Measurements from ENCODE around the gene CREG1. TPM values are rescaled to one million over a fixed set of nuclear protein-coding genes. Genes with fewer than 3 reads are reported as not detected.

The CREG1 gene
- total RNA-seq, 1 experiment from 2014 or later: 102 TPM

DNA sequence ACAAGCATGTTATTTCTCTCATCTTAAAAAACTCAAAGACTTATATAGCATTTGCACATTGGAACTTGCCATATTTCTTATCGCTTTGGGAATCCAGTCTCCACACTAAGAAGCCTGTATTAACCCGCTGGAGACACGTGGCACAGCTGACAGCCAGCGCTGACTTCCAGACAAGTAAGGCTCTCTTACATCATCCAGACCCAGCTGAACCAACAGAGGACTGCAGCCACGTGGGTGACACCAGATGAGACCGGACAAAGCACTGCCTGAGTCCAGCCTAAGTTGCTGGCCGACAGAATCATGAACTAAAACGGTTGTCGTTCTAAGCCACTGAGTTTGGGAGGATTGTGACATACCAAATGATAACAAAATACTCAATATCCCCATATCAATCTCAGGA is 28.9 kb downstream of the CREG1 start:
- Histone ChIP-seq H3K4me1 (ENCODE audit: low read length) (peaks cover 3% of the 10 kb centered on the region; the same call in 1 of the 2 replicates), H3K9me3 (ENCODE audit: low read length) (peaks cover 3% of the 10 kb centered on the region; the same call in 1 of the 2 replicates), H4K20me1 (ENCODE audit: insufficient read depth, low read depth, low read length) (no peaks in the 10 kb centered on the region), H3K27me3 (ENCODE audit: low read length) (no peaks in the 10 kb centered on the region), H3K4me3 (ENCODE audit: low read length) (no peak overlapping the region), H3K9me2 (replicated peaks; ENCODE audit: insufficient read depth, low read length) (no peaks in the 10 kb centered on the region), H3K9ac (ENCODE audit: low read length) (no peak overlapping the region), H3K36me3 (ENCODE audit: insufficient read depth, low read length) (no peaks in the 10 kb centered on the region), H3K79me2 (ENCODE audit: low read length) (no peaks in the 10 kb centered on the region), H2AFZ (ENCODE audit: low read length) (no peak overlapping the region), H3K27ac (ENCODE audit: low read length) (no peak overlapping the region), H3K4me2 (ENCODE audit: low read depth, low read length, poor library complexity, severe bottlenecking) (no peak overlapping the region)
- DNase-seq: no peak

DNA sequence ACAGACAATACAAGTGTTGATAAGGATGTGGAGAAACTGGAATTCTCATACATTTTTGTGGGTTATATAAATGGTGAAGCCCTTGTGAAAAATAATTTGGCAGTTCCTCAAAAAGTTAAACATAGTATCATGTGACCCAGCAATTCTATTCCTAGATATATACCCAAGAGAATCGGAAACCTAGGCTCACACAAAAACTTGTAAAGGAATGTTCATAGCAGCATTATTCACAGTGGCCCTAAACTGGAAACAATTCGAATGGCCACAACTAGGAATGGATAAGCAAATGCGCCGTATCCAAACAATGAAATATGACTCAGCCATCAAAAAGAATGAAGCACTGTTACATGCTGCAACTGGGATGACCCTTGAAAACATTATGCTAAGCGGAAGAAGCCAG is 31.3 kb downstream of the CREG1 start:
- H3K4me3 ChIP-seq (ENCODE audit: low read length): no peak overlapping the region
- no peak overlapping the region for H3K4me2 ChIP-seq (ENCODE audit: low read depth, low read length, poor library complexity, severe bottlenecking)

DNA sequence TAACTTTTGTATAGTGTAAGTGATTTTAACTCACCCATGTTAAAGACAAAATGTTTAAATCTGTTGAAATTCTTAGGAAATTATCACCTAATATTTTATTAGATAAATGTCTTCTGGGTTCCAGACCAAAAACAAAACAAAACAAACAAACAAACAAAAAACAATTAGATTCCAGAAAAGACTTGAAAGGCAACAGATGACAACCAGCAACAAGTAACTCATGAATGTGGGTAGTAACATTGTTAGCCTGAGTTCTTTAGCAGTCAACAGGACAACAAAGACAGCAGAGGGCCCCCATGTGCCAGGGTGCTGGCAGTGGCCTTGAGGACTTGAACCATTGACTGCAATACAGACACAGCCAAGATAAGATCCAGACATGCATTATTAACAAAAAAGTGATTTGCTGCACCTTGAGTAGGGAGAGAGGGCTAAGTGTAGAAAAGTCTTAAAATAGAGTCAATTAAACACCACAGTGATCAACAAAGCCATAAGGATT is 32.8 kb downstream of the CREG1 start:
- no peaks in the 10 kb centered on the region for H4K20me1 ChIP-seq (ENCODE audit: insufficient read depth, low read depth, low read length)
- no peak overlapping the region for H3K4me2 ChIP-seq (ENCODE audit: low read depth, low read length, poor library complexity, severe bottlenecking)
- no peak overlapping the region for H3K27ac ChIP-seq (ENCODE audit: low read length)
- no peak overlapping the region for H2AFZ ChIP-seq (ENCODE audit: low read length)
- H3K4me3 ChIP-seq (ENCODE audit: low read length): no peak overlapping the region
- H3K4me1 ChIP-seq (ENCODE audit: low read length): peaks cover 10% of the 10 kb centered on the region
- H3K9me2 ChIP-seq (replicated peaks; ENCODE audit: insufficient read depth, low read length): no peaks in the 10 kb centered on the region
- H3K36me3 ChIP-seq (ENCODE audit: insufficient read depth, low read length): no peaks in the 10 kb centered on the region
- H3K79me2 ChIP-seq (ENCODE audit: low read length): no peaks in the 10 kb centered on the region
- no peak for DNase-seq
- peaks cover 3% of the 10 kb centered on the region; the same call in 1 of the 2 replicates for H3K9me3 ChIP-seq (ENCODE audit: low read length)
- no peak overlapping the region for H3K9ac ChIP-seq (ENCODE audit: low read length)
- H3K27me3 ChIP-seq (ENCODE audit: low read length): no peaks in the 10 kb centered on the region

More for the DNA sequence above, 31.3 kb downstream of the CREG1 start:
- H3K4me1 ChIP-seq (ENCODE audit: low read length): peaks cover 2% of the 10 kb centered on the region
- no peaks in the 10 kb centered on the region for H3K79me2 ChIP-seq (ENCODE audit: low read length)
- H3K27ac ChIP-seq (ENCODE audit: low read length): no peak overlapping the region
- no peaks in the 10 kb centered on the region for H3K36me3 ChIP-seq (ENCODE audit: insufficient read depth, low read length)
- H3K27me3 ChIP-seq (ENCODE audit: low read length): no peaks in the 10 kb centered on the region
- no peaks in the 10 kb centered on the region for H3K9me2 ChIP-seq (replicated peaks; ENCODE audit: insufficient read depth, low read length)
- peaks cover 3% of the 10 kb centered on the region; the same call in 1 of the 2 replicates for H3K9me3 ChIP-seq (ENCODE audit: low read length)
- H2AFZ ChIP-seq (ENCODE audit: low read length): no peak overlapping the region
- H3K9ac ChIP-seq (ENCODE audit: low read length): no peak overlapping the region
- no peaks in the 10 kb centered on the region for H4K20me1 ChIP-seq (ENCODE audit: insufficient read depth, low read depth, low read length)
- no peak for DNase-seq

DNA sequence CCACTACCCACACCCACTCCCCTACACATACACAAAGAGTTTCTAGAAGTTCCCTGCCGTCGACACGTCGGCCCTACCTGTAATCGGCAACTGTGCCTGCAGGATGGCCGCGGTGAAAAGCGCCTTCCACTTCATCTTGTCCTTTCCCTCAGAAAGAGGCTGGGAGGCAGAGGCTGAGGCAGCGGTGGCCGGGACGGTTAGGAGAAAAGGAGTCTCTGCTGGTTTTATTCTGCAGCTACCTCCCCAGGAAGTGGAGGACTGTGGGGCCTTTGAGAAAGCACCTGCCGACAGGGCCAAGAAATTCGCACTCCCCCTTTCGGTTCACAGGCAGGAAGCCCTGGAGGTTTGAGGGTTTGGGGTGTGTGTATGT is 35.2 kb downstream of the CREG1 start, which contains the start of gene CD247:
Gene CD247, minus strand, starts transcription at position 199 of the 370 bp plus-strand sequence. Its CDS starts 64 bp downstream, at position 135.
- Histone ChIP-seq H3K9me3 (ENCODE audit: low read length) (peaks cover 3% of the 10 kb centered on the region; the same call in 1 of the 2 replicates), H3K4me2 (ENCODE audit: low read depth, low read length, poor library complexity, severe bottlenecking) (no peak within 1 kb of the TSS), H3K9me2 (replicated peaks; ENCODE audit: insufficient read depth, low read length) (no peaks in the 10 kb centered on the region), H3K79me2 (ENCODE audit: low read length) (no peaks in the 10 kb centered on the region), H4K20me1 (ENCODE audit: insufficient read depth, low read depth, low read length) (no peaks in the 10 kb centered on the region), H2AFZ (ENCODE audit: low read length) (peak within 1 kb of the TSS; percentile 63; the same call in 1 of the 2 replicates), H3K9ac (ENCODE audit: low read length) (no peak within 1 kb of the TSS), H3K27me3 (ENCODE audit: low read length) (no peaks in the 10 kb centered on the region), H3K4me1 (ENCODE audit: low read length) (peaks cover 10% of the 10 kb centered on the region), H3K36me3 (ENCODE audit: insufficient read depth, low read length) (no peaks in the 10 kb centered on the region), H3K27ac (ENCODE audit: low read length) (no peak within 1 kb of the TSS), H3K4me3 (ENCODE audit: low read length) (no peak within 1 kb of the TSS)
- no peak for DNase-seq

DNA sequence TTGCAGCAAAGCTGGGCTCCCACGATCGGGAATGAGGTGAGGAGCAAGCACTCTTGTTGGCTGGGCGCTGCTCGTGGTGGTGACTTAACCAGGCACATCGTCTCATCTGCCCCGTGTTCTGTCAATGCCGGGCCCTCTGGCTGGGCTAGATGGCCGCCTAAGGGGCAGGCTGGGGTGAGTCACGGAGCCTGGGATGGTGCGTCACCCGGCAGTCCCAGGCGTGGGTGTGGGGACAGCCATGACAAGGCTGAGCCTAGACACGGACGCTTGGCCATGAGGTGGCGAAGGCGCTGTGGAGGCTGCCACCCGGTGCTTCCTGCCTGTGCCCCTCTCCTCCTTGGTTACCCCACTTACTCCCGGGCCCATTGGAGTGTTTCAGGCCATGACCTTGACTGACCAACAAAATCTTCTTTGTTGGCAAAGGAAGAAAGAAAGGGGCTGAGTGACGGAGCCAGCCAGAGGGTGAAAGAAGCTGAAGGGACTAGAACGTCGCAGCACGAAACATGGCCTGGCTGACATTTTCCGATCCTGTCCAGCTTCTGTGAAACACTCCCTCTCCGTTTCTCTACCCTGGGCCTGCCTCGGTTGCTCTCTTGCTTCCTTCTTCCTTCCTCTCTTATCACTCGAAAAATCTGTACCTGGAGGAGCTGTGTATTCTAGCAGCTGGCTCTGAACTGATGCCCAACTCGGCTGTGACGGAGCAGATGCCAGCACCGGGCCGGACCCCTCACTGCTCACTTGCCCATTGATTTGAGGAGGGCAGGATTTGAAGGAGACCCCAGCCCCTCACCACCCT is 35.8 kb downstream of the CREG1 start:
- Histone ChIP-seq H3K36me3 (ENCODE audit: insufficient read depth, low read length) (no peaks in the 10 kb centered on the region), H3K4me1 (ENCODE audit: low read length) (peaks cover 10% of the 10 kb centered on the region), H4K20me1 (ENCODE audit: insufficient read depth, low read depth, low read length) (no peaks in the 10 kb centered on the region), H3K27ac (ENCODE audit: low read length) (no peak overlapping the region), H3K79me2 (ENCODE audit: low read length) (no peaks in the 10 kb centered on the region), H3K27me3 (ENCODE audit: low read length) (no peaks in the 10 kb centered on the region), H3K4me3 (ENCODE audit: low read length) (no peak overlapping the region), H2AFZ (ENCODE audit: low read length) (peak overlapping the region; percentile 63; the same call in 1 of the 2 replicates), H3K9me3 (ENCODE audit: low read length) (no peaks in the 10 kb centered on the region), H3K4me2 (ENCODE audit: low read depth, low read length, poor library complexity, severe bottlenecking) (no peak overlapping the region), H3K9me2 (replicated peaks; ENCODE audit: insufficient read depth, low read length) (no peaks in the 10 kb centered on the region), H3K9ac (ENCODE audit: low read length) (no peak overlapping the region)
- no peak for DNase-seq

DNA sequence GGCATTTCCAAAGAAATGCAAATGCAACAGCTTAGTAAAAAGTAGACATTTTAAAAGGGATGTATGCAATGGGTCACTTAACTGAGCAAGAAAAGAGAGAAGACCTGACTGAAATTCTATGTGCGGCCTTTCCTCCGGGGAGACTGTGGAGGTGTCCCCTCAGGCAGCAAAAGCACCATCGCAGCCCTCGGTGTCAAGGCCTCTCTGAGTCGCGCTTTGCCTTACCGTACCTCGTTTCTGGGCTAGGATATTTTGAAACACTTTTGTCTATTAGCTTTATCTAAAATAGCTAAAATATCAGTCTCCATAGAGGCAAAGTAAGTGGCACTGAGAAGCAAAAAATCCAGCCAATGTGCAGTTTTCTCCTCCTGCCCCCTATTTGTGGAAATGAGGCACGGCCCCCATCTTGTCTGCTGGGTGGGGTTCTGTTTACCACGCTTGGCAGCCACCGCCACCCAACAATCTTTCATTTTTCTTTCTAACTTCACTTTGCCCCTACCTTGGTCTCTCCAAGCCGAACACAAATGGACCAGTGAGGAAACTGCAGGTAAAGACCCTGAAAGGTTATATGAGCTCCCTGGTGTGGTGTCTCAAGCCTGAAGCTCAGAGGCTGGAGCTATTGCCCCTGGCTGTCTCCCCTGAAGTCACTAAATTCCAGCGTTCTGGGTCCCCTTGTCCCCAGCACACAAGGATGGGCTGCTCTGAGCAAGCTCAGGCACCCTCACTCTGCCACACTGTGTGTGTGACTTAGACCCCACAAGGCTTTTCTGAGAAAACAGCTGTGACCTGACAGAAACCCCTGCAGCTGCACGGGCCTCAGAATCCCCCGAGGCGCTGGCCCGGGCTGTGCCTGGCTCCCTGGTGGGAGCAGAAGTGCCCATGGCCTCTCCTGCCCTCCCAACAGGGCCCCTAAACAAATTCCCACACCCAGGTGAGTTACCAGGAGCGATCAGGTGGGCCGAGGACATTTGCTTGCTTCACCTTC is 36.9 kb downstream of the CREG1 start:
- H3K79me2 ChIP-seq (ENCODE audit: low read length): no peaks in the 10 kb centered on the region
- no peak for DNase-seq
- H3K27me3 ChIP-seq (ENCODE audit: low read length): no peaks in the 10 kb centered on the region
- H3K4me2 ChIP-seq (ENCODE audit: low read depth, low read length, poor library complexity, severe bottlenecking): no peak overlapping the region
- no peaks in the 10 kb centered on the region for H4K20me1 ChIP-seq (ENCODE audit: insufficient read depth, low read depth, low read length)
- H3K9me2 ChIP-seq (replicated peaks; ENCODE audit: insufficient read depth, low read length): no peaks in the 10 kb centered on the region
- H3K27ac ChIP-seq (ENCODE audit: low read length): no peak overlapping the region
- no peaks in the 10 kb centered on the region for H3K9me3 ChIP-seq (ENCODE audit: low read length)
- H3K36me3 ChIP-seq (ENCODE audit: insufficient read depth, low read length): no peaks in the 10 kb centered on the region
- peaks cover 10% of the 10 kb centered on the region for H3K4me1 ChIP-seq (ENCODE audit: low read length)
- H2AFZ ChIP-seq (ENCODE audit: low read length): peak overlapping the region; percentile 63; the same call in 1 of the 2 replicates
- H3K4me3 ChIP-seq (ENCODE audit: low read length): no peak overlapping the region
- H3K9ac ChIP-seq (ENCODE audit: low read length): peak overlapping the region; percentile 28; the same call in 1 of the 2 replicates

DNA sequence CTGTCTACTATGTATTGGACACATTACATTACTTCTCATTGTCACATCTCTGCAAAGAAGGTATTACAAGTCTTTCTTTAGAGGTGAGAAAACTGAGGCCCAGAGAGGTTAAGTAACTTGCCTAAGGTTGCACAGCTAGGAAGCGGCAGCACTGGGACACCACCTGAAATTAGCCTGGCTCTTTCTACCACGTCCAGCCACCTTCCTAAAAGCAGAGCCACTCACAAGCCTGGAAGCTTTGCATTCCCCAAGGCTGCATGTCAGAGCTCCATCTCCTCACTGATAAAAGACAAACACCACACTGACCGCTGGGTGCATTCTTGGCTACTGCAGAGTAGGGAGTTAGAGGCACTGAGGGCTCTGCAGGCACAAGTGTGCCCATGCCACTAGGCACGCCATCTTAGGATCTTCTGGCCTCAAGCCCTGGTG is 37.7 kb downstream of the CREG1 start:
- no peak overlapping the region for H3K4me3 ChIP-seq (ENCODE audit: low read length)
- DNase-seq: no peak
- H3K9me2 ChIP-seq (replicated peaks; ENCODE audit: insufficient read depth, low read length): no peaks in the 10 kb centered on the region
- no peaks in the 10 kb centered on the region for H3K36me3 ChIP-seq (ENCODE audit: insufficient read depth, low read length)
- no peak overlapping the region for H3K4me2 ChIP-seq (ENCODE audit: low read depth, low read length, poor library complexity, severe bottlenecking)
- H3K79me2 ChIP-seq (ENCODE audit: low read length): no peaks in the 10 kb centered on the region
- no peak overlapping the region for H3K27ac ChIP-seq (ENCODE audit: low read length)
- H4K20me1 ChIP-seq (ENCODE audit: insufficient read depth, low read depth, low read length): no peaks in the 10 kb centered on the region
- peaks cover 14% of the 10 kb centered on the region for H3K4me1 ChIP-seq (ENCODE audit: low read length)
- no peaks in the 10 kb centered on the region for H3K9me3 ChIP-seq (ENCODE audit: low read length)
- H3K9ac ChIP-seq (ENCODE audit: low read length): no peak overlapping the region
- H3K27me3 ChIP-seq (ENCODE audit: low read length): no peaks in the 10 kb centered on the region
- no peak overlapping the region for H2AFZ ChIP-seq (ENCODE audit: low read length)

All from Karpas-422 (cell line).